ENCODE results near the gene SIK3.
"Not testable (repeated sequence)": the region's sequence is repeated elsewhere in the genome, so short reads cannot be mapped to it uniquely, and the experiment has no call there.

The SIK3 gene

GRCh38 chr11:117074119-117074518, 24.1 kb downstream of the SIK3 start:
- DNase-seq: peak; percentile 77

- DNase-seq: no peak
Observed at GRCh38 chr11:117073539-117073938, 24.7 kb downstream of the SIK3 start.

- DNase-seq: peak; percentile 93
Observed at GRCh38 chr11:117072517-117073461, 25.4 kb downstream of the SIK3 start.

- DNase-seq: peak; percentile 73
Observed at GRCh38 chr11:117071344-117071787, 26.9 kb downstream of the SIK3 start.

- peak; percentile 27 for DNase-seq
Observed at GRCh38 chr11:117070016-117070415, 28.2 kb downstream of the SIK3 start.

GRCh38 chr11:117068303-117068860, 29.8 kb downstream of the SIK3 start:
- no peak for DNase-seq

GRCh38 chr11:117066959-117067358, 31.3 kb downstream of the SIK3 start:
- DNase-seq: no peak

GRCh38 chr11:117064275-117064674, 34.0 kb downstream of the SIK3 start:
- DNase-seq: peak; percentile 51

GRCh38 chr11:117062498-117062897, 35.7 kb downstream of the SIK3 start:
- DNase-seq: no peak

GRCh38 chr11:117061256-117061655, 37.0 kb downstream of the SIK3 start:
- no peak for DNase-seq

GRCh38 chr11:117059611-117060148, 38.5 kb downstream of the SIK3 start:
- DNase-seq: no peak

- no peak for DNase-seq
Observed at GRCh38 chr11:117058761-117059261, 39.4 kb downstream of the SIK3 start.

GRCh38 chr11:117057727-117058126, 40.5 kb downstream of the SIK3 start:
- DNase-seq: no peak

- no peak for DNase-seq
Observed at GRCh38 chr11:117057317-117057716, 40.9 kb downstream of the SIK3 start.

GRCh38 chr11:117055469-117055868, 42.8 kb downstream of the SIK3 start:
- DNase-seq: no peak

- DNase-seq: no peak
Observed at GRCh38 chr11:117054382-117054781, 43.8 kb downstream of the SIK3 start.

- DNase-seq: no peak
Observed at GRCh38 chr11:117052196-117053149, 45.8 kb downstream of the SIK3 start.

GRCh38 chr11:117050121-117050520, 48.1 kb downstream of the SIK3 start:
- not testable (repeated sequence) for DNase-seq

GRCh38 chr11:117046627-117047026, 51.6 kb downstream of the SIK3 start:
- not testable (repeated sequence) for DNase-seq

GRCh38 chr11:117045956-117046355, 52.3 kb downstream of the SIK3 start:
- DNase-seq: no peak

GRCh38 chr11:117045196-117045595, 53.0 kb downstream of the SIK3 start:
- DNase-seq: no peak

- no peak for DNase-seq
Observed at GRCh38 chr11:117044287-117045035, 53.8 kb downstream of the SIK3 start.
